ENCODE measurements around the gene HMCN1.

- TF ChIP-seq CTCF (conservative IDR thresholded peaks at IDR 0.05; ENCODE audit: low read depth in 2 of 2), result no peak
- TF ChIP-seq EZH2 (IDR thresholded peaks at IDR 0.05; ENCODE audit: low read depth, unreplicated experiment), result no peak
- TF ChIP-seq CREB1 (CRISPR knock-in tag; IDR thresholded peaks at IDR 0.05; ENCODE audit: low read depth), result no peak
- TF ChIP-seq EZH2phosphoT487 (IDR thresholded peaks at IDR 0.05; ENCODE audit: unreplicated experiment), result no peak
- TF ChIP-seq ETS1 (IDR thresholded peaks at IDR 0.05), result no peak
Measured at GRCh38 chr1:185853739-185854138, 119.5 kb downstream of the HMCN1 start.
